ENCODE results near the gene OSBPL3.
"Not testable (repeated sequence)": the region's sequence is repeated elsewhere in the genome, so short reads cannot be mapped to it uniquely, and the experiment has no call there.

The OSBPL3 gene

DNA sequence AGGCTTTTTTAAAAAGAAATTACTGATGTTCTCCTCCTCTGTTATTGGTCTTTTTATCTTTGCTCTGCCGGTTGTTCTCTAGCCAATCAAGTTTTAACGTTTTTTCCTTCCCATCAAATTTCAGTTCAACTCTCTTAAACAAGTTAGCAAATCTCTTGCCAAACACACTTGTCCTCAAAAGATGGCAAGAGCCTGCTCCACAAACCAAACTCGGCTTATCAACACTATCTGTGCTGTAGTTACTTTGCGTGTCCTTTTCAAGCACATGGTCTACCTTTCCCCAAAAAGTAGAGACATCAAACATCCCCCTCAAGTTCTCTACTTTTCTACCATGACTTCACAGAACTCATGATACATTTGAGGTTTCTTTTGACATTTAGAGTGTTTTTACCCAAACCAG lies 71.3 kb downstream of the OSBPL3 start:
- H3K4me3 ChIP-seq (ENCODE audit: low read depth, low read length), result no peak overlapping the region
- DNase-seq (ENCODE audit: low read depth), result no peak
- no peak for TF ChIP-seq CTCF (IDR thresholded peaks at IDR 0.05; ENCODE audit: control insufficient read depth, extremely low read depth, insufficient read depth)

DNA sequence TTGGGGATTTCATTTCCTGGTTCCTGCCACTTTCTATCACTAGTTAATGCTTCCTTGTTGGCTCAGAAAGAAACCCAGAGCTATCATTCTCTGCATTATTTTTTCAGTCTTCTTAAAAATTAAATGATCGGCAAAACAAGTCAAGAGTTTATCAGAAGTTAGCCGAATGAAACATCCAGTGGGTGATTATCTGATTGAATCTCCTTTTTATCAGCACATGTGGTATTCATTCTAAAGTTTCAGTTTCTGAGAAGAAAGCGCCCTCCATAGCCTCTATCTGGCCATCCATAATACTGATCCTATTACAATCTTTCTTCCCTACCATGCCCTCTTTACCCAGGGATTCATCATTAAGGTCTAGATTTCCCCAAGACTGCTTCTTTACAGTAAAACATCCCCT lies 71.8 kb downstream of the OSBPL3 start:
- H3K4me3 ChIP-seq (ENCODE audit: low read depth, low read length), result no peak overlapping the region
- TF ChIP-seq CTCF (IDR thresholded peaks at IDR 0.05; ENCODE audit: control insufficient read depth, extremely low read depth, insufficient read depth), result no peak
- DNase-seq (ENCODE audit: low read depth), result no peak

- DNase-seq (ENCODE audit: low read depth), result no peak
- no peak overlapping the region for H3K4me3 ChIP-seq (ENCODE audit: low read depth, low read length)
- no peak for TF ChIP-seq CTCF (IDR thresholded peaks at IDR 0.05; ENCODE audit: control insufficient read depth, extremely low read depth, insufficient read depth)
Observed at GRCh38 chr7:24907311-24907886, 72.6 kb downstream of the OSBPL3 start.

GRCh38 chr7:24905996-24906770 lies 73.8 kb downstream of the OSBPL3 start:
- no peak overlapping the region for H3K4me3 ChIP-seq (ENCODE audit: low read depth, low read length)
- TF ChIP-seq CTCF (IDR thresholded peaks at IDR 0.05; ENCODE audit: control insufficient read depth, extremely low read depth, insufficient read depth), result no peak
- DNase-seq (ENCODE audit: low read depth), result no peak

DNA sequence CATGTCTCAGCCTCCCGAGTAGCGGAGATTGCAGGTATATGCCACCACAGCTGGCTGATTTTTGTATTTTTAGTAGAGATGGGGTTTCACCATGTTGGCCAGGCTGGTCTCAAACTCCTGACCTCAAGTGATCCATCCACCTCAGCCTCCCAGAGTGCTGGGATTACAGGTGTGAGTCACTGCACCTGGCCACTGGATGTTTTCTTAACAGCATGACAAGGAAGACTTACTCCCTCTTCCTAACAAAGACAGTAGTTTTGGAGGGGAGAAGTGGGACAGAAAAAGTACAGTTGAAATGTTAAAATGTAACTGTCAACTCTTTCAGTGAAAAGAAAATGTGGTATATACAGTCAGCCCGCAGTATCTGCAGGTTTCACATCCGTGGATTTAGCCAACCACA lies 76.0 kb downstream of the OSBPL3 start:
- not testable (repeated sequence) for DNase-seq (ENCODE audit: low read depth); H3K4me3 ChIP-seq (ENCODE audit: low read depth, low read length)

- DNase-seq (ENCODE audit: low read depth), result no peak
- no peak for TF ChIP-seq CTCF (IDR thresholded peaks at IDR 0.05; ENCODE audit: control insufficient read depth, extremely low read depth, insufficient read depth)
- no peak overlapping the region for H3K4me3 ChIP-seq (ENCODE audit: low read depth, low read length)
Observed at GRCh38 chr7:24903559-24903958, 76.4 kb downstream of the OSBPL3 start.

DNA sequence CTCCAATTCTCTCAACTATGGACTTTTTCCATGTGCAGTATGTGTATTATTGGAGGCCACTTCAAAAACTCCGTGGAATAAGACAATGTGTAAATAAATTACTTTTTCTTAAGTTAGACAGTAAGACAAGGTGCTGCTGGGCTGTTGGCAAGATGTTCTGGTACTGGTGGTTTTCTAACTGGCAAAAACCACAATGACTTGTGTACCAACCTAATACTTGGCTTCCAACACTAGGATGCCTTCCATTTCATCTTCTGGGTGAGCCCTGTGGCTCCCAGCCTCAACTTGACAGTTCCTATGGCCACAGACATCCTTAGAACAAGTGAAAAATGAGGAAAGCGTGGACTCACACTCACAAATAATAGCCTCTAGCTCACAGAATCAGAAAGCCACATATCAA lies 77.0 kb downstream of the OSBPL3 start:
- DNase-seq (ENCODE audit: low read depth), result no peak
- no peak overlapping the region for H3K4me3 ChIP-seq (ENCODE audit: low read depth, low read length)
- no peak for TF ChIP-seq CTCF (IDR thresholded peaks at IDR 0.05; ENCODE audit: control insufficient read depth, extremely low read depth, insufficient read depth)
